ENCODE results near the gene TNF. TPM values are rescaled to one million over a fixed set of nuclear protein-coding genes. Genes with fewer than 3 reads are reported as not detected.

The TNF gene
- total and polyA plus RNA-seq, 7 experiments from 2014 or later = 0.73 to 125 (median 5.4) TPM

DNA sequence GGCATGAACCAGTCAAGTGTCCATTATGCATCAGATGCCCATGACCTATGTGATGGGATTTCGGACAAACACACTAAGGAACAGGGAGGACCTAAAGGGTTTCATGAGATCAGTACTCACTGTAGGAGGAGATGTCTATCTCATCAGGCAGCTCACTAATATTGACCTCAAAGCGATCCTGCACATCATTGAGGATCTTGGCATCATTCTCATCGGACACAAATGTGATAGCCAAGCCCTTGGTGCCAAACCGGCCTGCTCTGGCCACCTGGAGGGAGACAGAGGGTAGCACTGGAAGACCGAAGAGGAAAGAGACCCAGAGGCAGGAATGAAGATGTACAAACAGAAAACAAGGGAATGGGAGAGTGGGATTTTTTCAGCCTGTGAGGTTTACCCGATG, 44.7 kb upstream of the TNF start:
- no peak overlapping the region for H3K4me3 ChIP-seq (ENCODE audit: low read length)
- ATAC-seq (no peak), DNase-seq (no peak)
- Mint-ChIP-seq H3K4me3 (no peak overlapping the region), H3K27ac (no peak overlapping the region), H3K36me3 (peaks cover 4 to 37% (median 22%) of the 10 kb centered on the region in 5 donors), H3K4me1 (peaks cover 12 to 32% (median 21%) of the 10 kb centered on the region in 7 donors), H3K27me3 (no peaks in the 10 kb centered on the region), H3K9me3 (no peaks in the 10 kb centered on the region)
- CTCF ChIA-PET = no interaction called here
- intact Hi-C loops (cut with micrococcal nuclease) = no loop called here
- no peaks in the 10 kb centered on the region for H3K4me1 ChIP-seq (ENCODE audit: control insufficient read depth in 2 of 2, insufficient read depth in 2 of 2, low read length in 2 of 2)
- no peak overlapping the region for H3K27ac ChIP-seq (ENCODE audit: low read depth, low read length)
- no peaks in the 10 kb centered on the region for H3K9me3 ChIP-seq (ENCODE audit: control insufficient read depth in 2 of 3, low read length in 3 of 3)
- peaks cover 40 to 61% (median 47%) of the 10 kb centered on the region in 3 experiments for H3K36me3 ChIP-seq (ENCODE audit: control insufficient read depth in 2 of 3, insufficient read depth in 3 of 3, low read length in 3 of 3)
- POLR2A ChIA-PET = no interaction called here
- H3K27me3 ChIP-seq (ENCODE audit: control insufficient read depth in 2 of 2, insufficient read depth in 2 of 2, low read length in 2 of 2) = no peaks in the 10 kb centered on the region

DNA sequence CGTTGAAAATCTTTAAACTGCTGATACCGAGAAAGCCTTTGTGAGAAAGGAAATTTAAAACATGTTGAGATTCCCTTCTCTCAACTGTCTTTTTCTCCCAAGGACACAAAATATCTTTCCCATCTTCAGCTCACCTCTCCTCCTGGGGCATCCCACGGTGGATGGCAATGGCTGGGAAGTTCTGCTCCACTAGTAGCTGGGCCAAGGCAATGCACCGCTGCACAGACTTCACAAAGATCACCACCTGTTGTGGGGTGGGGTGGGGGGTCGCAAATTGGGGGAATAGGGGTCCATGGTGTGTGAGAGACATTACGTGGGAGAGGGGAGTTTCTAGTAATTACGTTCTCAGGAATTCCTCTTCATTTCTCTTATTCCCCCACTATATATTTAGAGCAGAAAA, 44.2 kb upstream of the TNF start:
- Mint-ChIP-seq H3K4me1 (peaks cover 17 to 37% (median 26%) of the 10 kb centered on the region in 7 donors), H3K27ac (no peak overlapping the region), H3K36me3 (peaks cover 9 to 42% (median 27%) of the 10 kb centered on the region in 5 donors), H3K27me3 (no peaks in the 10 kb centered on the region), H3K4me3 (no peak overlapping the region), H3K9me3 (no peaks in the 10 kb centered on the region)
- Histone ChIP-seq H3K9me3 (ENCODE audit: control insufficient read depth in 2 of 3, low read length in 3 of 3) (no peaks in the 10 kb centered on the region), H3K36me3 (ENCODE audit: control insufficient read depth in 2 of 3, insufficient read depth in 3 of 3, low read length in 3 of 3) (peaks cover 45 to 66% (median 47%) of the 10 kb centered on the region in 3 experiments), H3K4me3 (ENCODE audit: low read length) (no peak overlapping the region), H3K27me3 (ENCODE audit: control insufficient read depth in 2 of 2, insufficient read depth in 2 of 2, low read length in 2 of 2) (no peaks in the 10 kb centered on the region), H3K27ac (ENCODE audit: low read depth, low read length) (no peak overlapping the region), H3K4me1 (ENCODE audit: control insufficient read depth in 2 of 2, insufficient read depth in 2 of 2, low read length in 2 of 2) (no peaks in the 10 kb centered on the region)
- DNase-seq (no peak), ATAC-seq (no peak)
- ChIA-PET CTCF (interaction anchor here (0.7 kb wide), 2 partner anchors 37 to 236 kb away, joined by 3 read pairs; no protein-coding TSS in a partner anchor), POLR2A (no interaction called here)
- intact Hi-C loops (cut with micrococcal nuclease) = no loop called here

DNA sequence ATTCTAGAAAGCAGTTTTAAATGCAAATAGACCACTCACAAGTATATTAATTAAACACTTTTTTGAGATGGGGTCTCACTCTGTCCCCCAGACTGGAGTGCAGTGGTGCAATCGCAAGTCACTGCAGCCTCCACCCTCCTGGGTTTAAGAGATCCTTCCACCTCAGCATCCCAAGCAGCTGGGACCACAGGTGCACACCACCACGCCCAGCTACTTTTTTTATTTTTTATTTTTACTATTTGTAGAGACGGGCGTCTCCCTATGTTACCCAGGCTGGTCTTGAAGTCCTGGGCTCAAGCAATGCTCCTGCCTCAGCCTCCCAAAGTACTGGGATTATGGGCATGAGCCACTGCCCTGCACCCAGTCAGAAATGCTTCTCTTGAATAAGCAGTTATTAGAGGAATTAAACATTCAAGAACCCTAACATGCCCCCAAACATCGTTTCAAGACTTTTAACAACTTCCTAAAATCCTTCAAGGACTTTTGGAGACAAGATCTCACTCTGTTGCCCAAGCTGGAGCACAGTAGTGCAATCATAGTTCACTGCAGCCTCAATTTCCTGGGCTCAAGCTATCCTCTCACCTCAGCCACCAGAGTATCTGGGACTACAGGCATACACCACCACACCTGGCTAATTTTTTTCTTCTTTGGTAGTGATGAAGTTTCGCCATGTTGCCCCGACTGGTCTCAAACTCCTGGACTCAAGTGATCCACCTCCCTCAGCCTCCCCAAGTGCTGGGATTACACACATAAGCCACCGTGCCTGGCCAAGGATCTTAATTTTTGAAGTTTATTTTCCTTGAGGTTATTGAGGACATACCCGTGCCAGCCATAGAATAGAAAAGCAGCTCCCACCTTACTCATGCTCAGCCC, 43.4 kb upstream of the TNF start:
- H3K4me3 Mint-ChIP-seq = no peak overlapping the region
- H3K9me3 Mint-ChIP-seq = no peaks in the 10 kb centered on the region
- DNase-seq (no peak), ATAC-seq (no peak)
- H3K27me3 Mint-ChIP-seq = no peaks in the 10 kb centered on the region
- Histone ChIP-seq H3K36me3 (ENCODE audit: control insufficient read depth in 2 of 3, insufficient read depth in 3 of 3, low read length in 3 of 3) (peaks cover 47 to 74% (median 50%) of the 10 kb centered on the region in 3 experiments), H3K27ac (ENCODE audit: low read depth, low read length) (no peak overlapping the region), H3K27me3 (ENCODE audit: control insufficient read depth in 2 of 2, insufficient read depth in 2 of 2, low read length in 2 of 2) (no peaks in the 10 kb centered on the region), H3K4me1 (ENCODE audit: control insufficient read depth in 2 of 2, insufficient read depth in 2 of 2, low read length in 2 of 2) (no peaks in the 10 kb centered on the region), H3K9me3 (ENCODE audit: control insufficient read depth in 2 of 3, low read length in 3 of 3) (no peaks in the 10 kb centered on the region), H3K4me3 (ENCODE audit: low read length) (no peak overlapping the region)
- ChIA-PET CTCF (interaction anchor here (0.5 to 0.7 kb wide), 3 partner anchors 18 to 235 kb away, joined by 3 to 4 read pairs (median 3); no protein-coding TSS in a partner anchor), POLR2A (interaction anchor here (0.9 to 1.0 kb wide), 2 partner anchors 9 to 37 kb away, joined by 3 read pairs; no protein-coding TSS in a partner anchor)
- H3K36me3 Mint-ChIP-seq = peaks cover 10 to 47% (median 32%) of the 10 kb centered on the region in 5 donors
- peaks cover 21 to 44% (median 33%) of the 10 kb centered on the region in 7 donors for H3K4me1 Mint-ChIP-seq
- peak overlapping the region in 7 of 9 donors; percentile 6 to 73 (median 42) for H3K27ac Mint-ChIP-seq
- intact Hi-C loops (cut with micrococcal nuclease) = no loop called here

DNA sequence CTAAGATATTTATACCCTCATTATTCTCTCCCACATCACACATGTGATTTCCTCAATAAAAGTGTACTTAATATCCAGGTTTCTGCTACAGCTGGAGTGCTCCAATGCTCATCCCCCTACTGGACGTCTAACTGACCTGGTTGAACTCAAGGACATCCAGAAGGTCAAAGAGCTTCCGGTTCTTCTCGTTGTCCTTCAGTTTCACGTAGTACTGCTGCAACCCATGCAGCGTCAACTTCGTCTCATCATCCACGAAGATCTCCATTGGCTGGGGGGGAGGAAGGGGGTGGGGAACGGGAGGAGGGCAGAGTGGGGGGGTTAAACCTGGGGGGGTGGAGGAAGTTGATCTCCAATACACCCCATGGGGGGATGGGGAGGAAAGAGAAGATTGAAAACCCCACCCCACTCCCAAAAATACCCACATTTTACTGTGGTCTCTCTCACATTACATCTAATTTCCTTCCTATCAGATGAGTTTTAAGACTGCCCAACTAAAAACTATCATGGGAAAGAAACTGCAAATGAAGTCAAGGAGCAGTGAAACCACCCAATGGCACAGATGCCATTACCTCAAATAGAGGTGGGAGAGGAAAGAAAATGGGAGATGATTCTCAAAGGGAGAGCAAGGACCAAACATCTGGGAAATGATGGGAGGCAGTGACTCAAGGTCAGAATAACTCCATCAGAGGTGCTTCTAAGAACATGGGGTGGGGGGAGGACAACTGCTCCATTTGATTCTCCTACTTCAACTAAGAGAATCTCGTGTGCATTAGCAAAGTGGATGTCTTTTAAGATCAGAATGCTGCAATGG, 42.5 kb upstream of the TNF start:
- no peaks in the 10 kb centered on the region for H3K9me3 Mint-ChIP-seq
- Histone ChIP-seq H3K9me3 (ENCODE audit: control insufficient read depth in 2 of 3, low read length in 3 of 3) (no peaks in the 10 kb centered on the region), H3K27ac (ENCODE audit: low read depth, low read length) (no peak overlapping the region), H3K4me1 (ENCODE audit: control insufficient read depth in 2 of 2, insufficient read depth in 2 of 2, low read length in 2 of 2) (no peaks in the 10 kb centered on the region), H3K4me3 (ENCODE audit: low read length) (no peak overlapping the region), H3K27me3 (ENCODE audit: control insufficient read depth in 2 of 2, insufficient read depth in 2 of 2, low read length in 2 of 2) (no peaks in the 10 kb centered on the region), H3K36me3 (ENCODE audit: control insufficient read depth in 2 of 3, insufficient read depth in 3 of 3, low read length in 3 of 3) (peaks cover 47 to 81% (median 50%) of the 10 kb centered on the region in 3 experiments)
- intact Hi-C loops (cut with micrococcal nuclease) = no loop called here
- DNase-seq = no peak
- peak overlapping the region in 1 of 10 donors; percentile 19 for H3K4me3 Mint-ChIP-seq
- peaks cover 21 to 50% (median 38%) of the 10 kb centered on the region in 7 donors for H3K4me1 Mint-ChIP-seq
- ChIA-PET POLR2A (interaction anchor here (0.9 to 1.0 kb wide), 2 partner anchors 8 to 36 kb away, joined by 3 read pairs; no protein-coding TSS in a partner anchor), CTCF (no interaction called here)
- no peak for ATAC-seq
- peaks cover 10 to 49% (median 32%) of the 10 kb centered on the region in 5 donors for H3K36me3 Mint-ChIP-seq
- H3K27ac Mint-ChIP-seq = peak overlapping the region in 7 of 9 donors; percentile 21 to 81 (median 61)
- H3K27me3 Mint-ChIP-seq = no peaks in the 10 kb centered on the region

DNA sequence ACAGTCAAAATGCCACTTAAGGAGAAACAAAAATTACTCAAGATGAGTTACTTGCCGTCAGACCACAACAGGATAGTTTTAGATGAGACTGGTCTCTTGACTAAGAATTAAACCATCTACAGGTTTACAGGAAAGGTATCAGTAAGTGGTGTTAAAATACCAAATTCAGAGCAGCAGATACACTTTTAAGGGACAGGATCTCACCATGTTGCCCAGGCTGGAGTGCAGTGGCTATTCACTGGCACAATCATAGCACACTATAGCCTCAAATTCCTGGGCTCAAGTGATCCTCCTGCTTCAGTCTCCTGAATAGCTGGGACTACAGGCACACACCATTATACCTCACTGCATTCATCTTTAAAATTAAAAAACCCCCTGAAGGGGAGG, 41.9 kb upstream of the TNF start:
- Mint-ChIP-seq H3K4me1 (peaks cover 24 to 54% (median 41%) of the 10 kb centered on the region in 7 donors), H3K9me3 (no peaks in the 10 kb centered on the region), H3K4me3 (peak overlapping the region in 1 of 10 donors; percentile 19), H3K27ac (peak overlapping the region in 5 of 9 donors; percentile 22 to 81 (median 61)), H3K36me3 (peaks cover 13 to 52% (median 32%) of the 10 kb centered on the region in 5 donors), H3K27me3 (no peaks in the 10 kb centered on the region)
- Histone ChIP-seq H3K36me3 (ENCODE audit: control insufficient read depth in 2 of 3, insufficient read depth in 3 of 3, low read length in 3 of 3) (peaks cover 47 to 86% (median 54%) of the 10 kb centered on the region in 3 experiments), H3K9me3 (ENCODE audit: control insufficient read depth in 2 of 3, low read length in 3 of 3) (no peaks in the 10 kb centered on the region), H3K4me3 (ENCODE audit: low read length) (no peak overlapping the region), H3K27ac (ENCODE audit: low read depth, low read length) (no peak overlapping the region), H3K27me3 (ENCODE audit: control insufficient read depth in 2 of 2, insufficient read depth in 2 of 2, low read length in 2 of 2) (no peaks in the 10 kb centered on the region), H3K4me1 (ENCODE audit: control insufficient read depth in 2 of 2, insufficient read depth in 2 of 2, low read length in 2 of 2) (peaks cover 0 to 2% of the 10 kb centered on the region in 2 donors)
- DNase-seq = no peak
- ChIA-PET CTCF (no interaction called here), POLR2A (no interaction called here)
- ATAC-seq = no peak
- intact Hi-C loops (cut with micrococcal nuclease) = no loop called here

DNA sequence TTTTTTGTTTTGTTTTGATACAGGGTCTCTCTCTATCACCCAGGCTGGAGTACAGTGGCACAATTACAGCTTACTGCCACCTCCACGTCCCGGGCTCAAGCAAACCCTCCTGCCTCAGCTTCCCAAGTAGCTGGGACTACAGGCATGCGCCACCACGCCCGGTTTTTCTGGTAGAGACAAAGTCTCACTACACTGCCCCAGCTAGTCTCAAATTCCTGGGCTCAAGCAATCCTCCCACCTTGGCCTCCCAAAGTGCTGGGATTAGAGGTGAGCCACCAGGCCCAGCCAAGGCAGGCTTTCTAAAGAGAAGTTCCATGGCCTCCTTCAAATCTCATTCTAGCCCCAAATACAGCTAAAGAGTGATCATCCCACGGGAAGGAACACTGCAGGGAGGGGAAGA, 41.4 kb upstream of the TNF start:
- DNase-seq = no peak
- Histone ChIP-seq H3K27ac (ENCODE audit: low read depth, low read length) (no peak overlapping the region), H3K4me3 (ENCODE audit: low read length) (no peak overlapping the region), H3K9me3 (ENCODE audit: control insufficient read depth in 2 of 3, low read length in 3 of 3) (no peaks in the 10 kb centered on the region), H3K36me3 (ENCODE audit: control insufficient read depth in 2 of 3, insufficient read depth in 3 of 3, low read length in 3 of 3) (peaks cover 50 to 92% (median 60%) of the 10 kb centered on the region in 3 experiments), H3K27me3 (ENCODE audit: control insufficient read depth in 2 of 2, insufficient read depth in 2 of 2, low read length in 2 of 2) (no peaks in the 10 kb centered on the region), H3K4me1 (ENCODE audit: control insufficient read depth in 2 of 2, insufficient read depth in 2 of 2, low read length in 2 of 2) (peaks cover 3 to 8% of the 10 kb centered on the region in 2 donors)
- Mint-ChIP-seq H3K9me3 (no peaks in the 10 kb centered on the region), H3K4me3 (no peak overlapping the region), H3K4me1 (peaks cover 29 to 59% (median 44%) of the 10 kb centered on the region in 7 donors), H3K36me3 (peaks cover 17 to 56% (median 36%) of the 10 kb centered on the region in 5 donors), H3K27me3 (no peaks in the 10 kb centered on the region), H3K27ac (peak overlapping the region in 2 of 9 donors; percentile 61 to 76)
- ATAC-seq = no peak
- ChIA-PET CTCF (no interaction called here), POLR2A (interaction anchor here (1.0 kb wide), 1 partner anchor 16 kb away, joined by 3 read pairs; no protein-coding TSS in a partner anchor)
- intact Hi-C loops (cut with micrococcal nuclease) = no loop called here

All from naive thymus-derived CD4-positive, alpha-beta T cell (primary cell).